K562 (cell line): Measurements from ENCODE around the gene BBS1. TPM values are rescaled to one million over a fixed set of nuclear protein-coding genes. Genes with fewer than 3 reads are reported as not detected.

ENCODE experiments used
- ATAC-seq: fragments of 200-7000 bp; cut with Tn5 transposase; 3 replicates; pipeline ENCODE4 v1.9.1; 2020; ENCODE audit warnings: moderate library complexity
- Bru-seq: library from RNA; stranded (reverse); fragments of 400-500 nt; gene quantifications from one replicate; lab custom pipeline; 2021; lab: Mats Ljungman, UMichigan
- BruChase-seq, 2 experiments: library from RNA; stranded (reverse); fragments of 400-500 nt; gene quantifications; one replicate each; lab custom pipeline; 2021; lab: Mats Ljungman, UMichigan
- BruUV-seq: library from RNA; stranded (reverse); fragments of 400-500 nt; replicated peaks from 2 replicates; lab custom pipeline; 2021; lab: Mats Ljungman, UMichigan
- CTCF ChIA-PET: fragments of 300-600 bp; formaldehyde crosslinking; extraction: SDS; loops from one replicate; lab custom pipeline; 2021; ENCODE audit warnings: low intra/inter-chr PET ratio; lab: Yijun Ruan, JAX
- POLR2A ChIA-PET: fragments of 300-600, 350-650 bp; sonication (Branson Sonifier 250); formaldehyde crosslinking; extraction: SDS; loops from one replicate; lab custom pipeline; 2021; ENCODE audit warnings: antibody characterized with exemption, inconsistent platforms; lab: Yijun Ruan, JAX
- DNase-seq, 4 experiments: peaks; one replicate each; pipeline versions ENCODE4 v3.0.0 to v3.0.0-alpha.2; 2011 to 2018; ENCODE audit warnings: low spot score in 3 of 4, mixed read lengths in 3 of 4; ENCODE audit errors: extremely low read depth in 1 of 4
- FAIRE-seq: peaks from 2 replicates; lab custom pipeline; 2011; peaks lifted over from hg19 to GRCh38; lab: Jason Lieb, UNC
- H2AFZ ChIP-seq: 2 replicates; pipeline ENCODE4 v1.6.0; 2011; ENCODE audit warnings: low read depth, low read length, control low read depth, inconsistent platforms
- H3K27ac ChIP-seq: fragments of 200-600 bp; 3 replicates; pipeline ENCODE4 v1.8.0; 2011; ENCODE audit warnings: low read depth, mild to moderate bottlenecking, control low read depth, inconsistent platforms, low read length, moderate library complexity, mixed read lengths; ENCODE audit errors: extremely low read depth
- H3K27me3 ChIP-seq, 2 experiments: fragments of 300-600 bp in 1 of 2; 2 replicates in 1 of 2; 3 replicates in 1 of 2; pipeline versions ENCODE4 v1.6.0 to v1.8.0; 2011; ENCODE audit warnings: inconsistent platforms in 2 of 2, low read length in 2 of 2, mild to moderate bottlenecking in 1 of 2, mixed read lengths in 1 of 2, moderate library complexity in 1 of 2; ENCODE audit not compliant: control insufficient read depth in 2 of 2, insufficient read depth in 2 of 2
- H3K36me3 ChIP-seq: fragments of 300-600 bp; 3 replicates; pipeline ENCODE4 v1.8.0; 2011; ENCODE audit warnings: mild to moderate bottlenecking, low read length, inconsistent platforms; ENCODE audit not compliant: control insufficient read depth, insufficient read depth
- H3K4me1 ChIP-seq, 2 experiments: fragments of 200-600 bp in 1 of 2; replicated peaks in 1 of 2; 2 replicates in 1 of 2; 3 replicates in 1 of 2; pipeline versions ENCODE4 v1.5.1 to v1.8.0; 2011; ENCODE audit warnings: inconsistent platforms in 2 of 2, low read length in 2 of 2, mild to moderate bottlenecking in 1 of 2, mixed read lengths in 1 of 2, moderate library complexity in 1 of 2; ENCODE audit not compliant: control insufficient read depth in 2 of 2, insufficient read depth in 2 of 2
- H3K4me2 ChIP-seq: 2 replicates; pipeline ENCODE4 v1.6.1; 2011; ENCODE audit warnings: low read length, control low read depth, inconsistent platforms, mixed read lengths; ENCODE audit not compliant: insufficient read depth
- H3K4me3 ChIP-seq: fragments of 200-600 bp; sonication (generic), shearing (Covaris generic); 2 replicates; pipeline ENCODE4 v1.5.1; 2016; ENCODE audit warnings: control low read depth, inconsistent platforms
- H3K79me2 ChIP-seq: fragments of 200-600 bp; 3 replicates; pipeline ENCODE4 v1.8.0; 2011; ENCODE audit warnings: low read length, inconsistent platforms; ENCODE audit not compliant: control insufficient read depth, insufficient read depth
- H3K9ac ChIP-seq, 2 experiments: 2 replicates each; pipeline versions ENCODE4 v1.6.0 to v1.6.1; 2011; ENCODE audit warnings: low read depth in 2 of 2, low read length in 2 of 2, control low read depth in 1 of 2, inconsistent platforms in 1 of 2, mild to moderate bottlenecking in 1 of 2, mixed read lengths in 1 of 2; ENCODE audit not compliant: insufficient read depth in 1 of 2
- H3K9me1 ChIP-seq: one replicate; pipeline ENCODE4 v1.6.0; 2011; ENCODE audit warnings: inconsistent platforms, mild to moderate bottlenecking, low read length, moderate library complexity; ENCODE audit not compliant: control insufficient read depth, insufficient read depth
- H3K9me3 ChIP-seq: replicated peaks from 2 replicates; pipeline ENCODE4 v1.5.1; 2011; ENCODE audit warnings: low read depth, low read length, inconsistent platforms; ENCODE audit not compliant: control insufficient read depth, insufficient read depth
- H4K20me1 ChIP-seq: replicated peaks from 2 replicates; pipeline ENCODE4 v1.6.1; 2011; ENCODE audit warnings: low read length, inconsistent platforms, mixed read lengths; ENCODE audit not compliant: control insufficient read depth, insufficient read depth
- BRCA1 ChIP-seq, 2 experiments: fragments of 450-650 bp in 1 of 2; sonication (generic) in 1 of 2; formaldehyde crosslinking in 1 of 2; IDR thresholded peaks; 2 replicates each; pipeline versions ENCODE4 v1.5.0 to v1.6.1; 2017 to 2020; ENCODE audit warnings: mild to moderate bottlenecking in 1 of 2, missing genetic modification reagents in 1 of 2
- CBX3 ChIP-seq, 2 experiments: IDR thresholded peaks; 1 replicate in 1 of 2; 2 replicates in 1 of 2; pipeline ENCODE4 v1.6.1; 2012; ENCODE audit warnings: inconsistent platforms in 2 of 2, low read length in 2 of 2, borderline replicate concordance in 1 of 2, control low read depth in 1 of 2
- EGR1 ChIP-seq: fragments of 450-650 bp; conservative IDR thresholded peaks from 2 replicates; pipeline ENCODE4 v1.6.1; 2017; ENCODE audit warnings: mild to moderate bottlenecking
- EP400 ChIP-seq: fragments of 450-650 bp; IDR thresholded peaks from 2 replicates; pipeline ENCODE4 v1.6.1; 2017; ENCODE audit warnings: antibody characterized with exemption, mild to moderate bottlenecking, moderate library complexity
- GTF2A2 ChIP-seq: IDR thresholded peaks from 2 replicates; pipeline ENCODE4 v1.6.1; 2016; ENCODE audit warnings: mild to moderate bottlenecking, missing genetic modification characterization, missing compliant biosample characterization
- KLF1 ChIP-seq: fragments of 450-650 bp; IDR thresholded peaks from 2 replicates; pipeline ENCODE4 v1.6.1; 2016; ENCODE audit warnings: missing genetic modification characterization, missing compliant biosample characterization
- KLF6 ChIP-seq: fragments of 250-450 bp; sonication (Bioruptor Pico); IDR thresholded peaks from 2 replicates; pipeline ENCODE4 v1.4.0; 2020; ENCODE audit warnings: mild to moderate bottlenecking, moderate library complexity, borderline replicate concordance
- NFATC3 ChIP-seq: fragments of 450-650 bp; IDR thresholded peaks from 2 replicates; pipeline ENCODE4 v1.6.1; 2017; ENCODE audit warnings: mild to moderate bottlenecking
- PML ChIP-seq: IDR thresholded peaks from 2 replicates; pipeline ENCODE4 v1.6.1; 2012; ENCODE audit warnings: low read length, inconsistent platforms
- RBFOX2 ChIP-seq: fragments of 200-400 bp; formaldehyde crosslinking; IDR thresholded peaks from 2 replicates; pipeline ENCODE4 v1.6.1; 2017; ENCODE audit warnings: low read depth, mild to moderate bottlenecking, low read length, moderate library complexity
- SOX6 ChIP-seq: fragments of 450-650 bp; IDR thresholded peaks from 2 replicates; pipeline ENCODE4 v1.6.1; 2014; ENCODE audit warnings: mild to moderate bottlenecking
- STAT5A ChIP-seq: IDR thresholded peaks from 2 replicates; pipeline ENCODE4 v1.6.1; 2012; ENCODE audit warnings: low read length, inconsistent platforms, borderline replicate concordance
- ZFP91 ChIP-seq: sonication (generic); formaldehyde crosslinking; IDR thresholded peaks from 2 replicates; pipeline ENCODE4 v1.8.0; 2022; ENCODE audit warnings: mild to moderate bottlenecking, missing genetic modification reagents
- WGBS: fragments of 100-300 bp; shearing (Covaris generic); methylation state at CpG from one replicate; pipeline ENCODE4 v1.1.6; 2016; ENCODE audit warnings: low coverage, mixed read lengths; ENCODE audit not compliant: insufficient coverage; ENCODE audit errors: missing lambda C conversion rate; 5-methylcytosine and 5-hydroxymethylcytosine counted together
- in situ Hi-C: fragments of 300-500 bp; cut with MboI; formaldehyde crosslinking; loops from 4 replicates; pipeline ENCODE4 v1.15.0; 2018; ENCODE audit warnings: inconsistent platforms, mixed read lengths
- intact Hi-C: fragments of 100-400 bp; cut with micrococcal nuclease; formaldehyde crosslinking; loops from 2 replicates; pipeline ENCODE4 v1.14.2; 2022
- long read RNA-seq, 3 experiments: library from polyadenylated mRNA in 2 of 3; library from RNA in 1 of 3; unstranded in 2 of 3; stranded (forward) in 1 of 3; transcript quantifications; one replicate each; pipeline ENCODE4 v2.0.0, GENCODE V29; 2019 to 2022
- polyA minus RNA-seq, 3 experiments: library from RNA; depleted of rRNA, polyadenylated mRNA; stranded (reverse); fragments of >200 nt; gene quantifications; 2 replicates each; pipeline ENCODE4 v1.2.3, GENCODE V29; 2011
- polyA plus RNA-seq, 8 experiments: library from polyadenylated mRNA; depleted of rRNA in 4 of 8; stranded (reverse) in 5 of 8; unstranded in 3 of 8; fragments of >200 nt; fragmentation: Nextera tagmentation in 2 of 8; fragmentation: Illumina TruSeq in 1 of 8; extraction: Ambion mirVana in 2 of 8; extraction: Trizol in 1 of 8; gene quantifications; 2 replicates each; pipeline versions ENCODE4 v1.2.1 to v1.2.3, GENCODE V29; 2011 to 2014; ENCODE audit warnings: inconsistent platforms in 1 of 8, missing spikeins in 1 of 8
- total RNA-seq, 7 experiments: library from RNA; depleted of rRNA in 6 of 7; stranded (reverse); fragments of >200 nt in 6 of 7; fragmentation: Illumina TruSeq in 2 of 7; extraction: Trizol in 2 of 7; gene quantifications; 2 replicates each; pipeline versions ENCODE4 v1.2.1 to v1.2.3, GENCODE V29; 2011 to 2021; ENCODE audit warnings: low replicate concordance in 1 of 7
- TF ChIP-seq, protein P1 (sequence below), 2 experiments: fragments of 450-650 bp in 1 of 2; sonication (generic) in 1 of 2; formaldehyde crosslinking; conservative IDR thresholded peaks; 2 replicates each; pipeline versions ENCODE4 v1.4.0 to v1.8.1; 2020 to 2022; ENCODE audit warnings: mild to moderate bottlenecking in 1 of 2, missing genetic modification reagents in 1 of 2

BBS1 gene
- 86.7 and 157 TPM in 2 replicates for total RNA-seq (2011; cell fraction: chromatin; rRNA removed; ENCODE audit: low replicate concordance)
- 79.0 and 82.0 TPM in 2 replicates for total RNA-seq (2011; cell fraction: nucleolus; rRNA removed)
- total RNA-seq (2011; cell fraction: nucleoplasm; rRNA removed): 71.9 and 81.3 TPM in 2 replicates
- 12.0 and 14.6 TPM in 2 replicates for total RNA-seq (2014; rRNA removed)
- total RNA-seq (2014; rRNA removed; fragmentation: Illumina TruSeq; extraction: Trizol): 8.3 and 9.0 TPM in 2 replicates
- 9.6 and 10.9 TPM in 2 replicates for total RNA-seq (2015; rRNA removed; fragmentation: Illumina TruSeq; extraction: Trizol)
- 12.5 and 15.2 TPM in 2 replicates for total RNA-seq (2021)
- 12.1 and 18.8 TPM in 2 replicates for polyA plus RNA-seq (2011; rRNA removed)
- polyA plus RNA-seq (2011; cell fraction: cytosol; rRNA removed): 12.9 and 13.3 TPM in 2 replicates
- polyA plus RNA-seq (2011; cell fraction: nucleus; rRNA removed): 49.5 and 74.6 TPM in 2 replicates
- polyA plus RNA-seq (2012): 9.3 and 22.4 TPM in 2 replicates
- 12.3 and 12.7 TPM in 2 replicates for polyA plus RNA-seq (2014; fragmentation: Illumina TruSeq; extraction: Trizol)
- polyA plus RNA-seq (2014; fragmentation: Nextera tagmentation; extraction: Ambion mirVana): 10 to 100 TPM; 11.1 to 11.3 TPM
- polyA plus RNA-seq (2014; rRNA removed): 11.4 and 19.8 TPM in 2 replicates
- 15.0 and 17.2 TPM in 2 replicates for polyA minus RNA-seq (2011; rRNA and poly(A)+ RNA removed)
- 8.0 and 16.0 TPM in 2 replicates for polyA minus RNA-seq (2011; cell fraction: cytosol; rRNA and poly(A)+ RNA removed)
- 32.0 and 34.5 TPM in 2 replicates for polyA minus RNA-seq (2011; cell fraction: nucleus; rRNA and poly(A)+ RNA removed)
- Bru-seq, nascent RNA: percentile 57 among the genes with signal in this experiment
- percentile 54 among the genes with signal in this experiment for BruChase-seq, experiment 1, labeled RNA remaining after a 2-hour chase
- BruChase-seq, experiment 2, labeled RNA remaining after a 6-hour chase: percentile 61 among the genes with signal in this experiment
- long read RNA-seq, experiment 1, partial matches to known transcripts: 15 of 19 reads
- long read RNA-seq, experiment 1, other reads (novel, unspliced or antisense): 3 of 19 reads
- long read RNA-seq, experiment 2, partial matches to known transcripts: 2 of 3 reads
- long read RNA-seq, experiment 2, other reads (novel, unspliced or antisense): 0 of 3 reads
- long read RNA-seq, experiment 3, partial matches to known transcripts: 2 of 2 reads
- long read RNA-seq, experiment 3, other reads (novel, unspliced or antisense): 0 of 2 reads

DNA sequence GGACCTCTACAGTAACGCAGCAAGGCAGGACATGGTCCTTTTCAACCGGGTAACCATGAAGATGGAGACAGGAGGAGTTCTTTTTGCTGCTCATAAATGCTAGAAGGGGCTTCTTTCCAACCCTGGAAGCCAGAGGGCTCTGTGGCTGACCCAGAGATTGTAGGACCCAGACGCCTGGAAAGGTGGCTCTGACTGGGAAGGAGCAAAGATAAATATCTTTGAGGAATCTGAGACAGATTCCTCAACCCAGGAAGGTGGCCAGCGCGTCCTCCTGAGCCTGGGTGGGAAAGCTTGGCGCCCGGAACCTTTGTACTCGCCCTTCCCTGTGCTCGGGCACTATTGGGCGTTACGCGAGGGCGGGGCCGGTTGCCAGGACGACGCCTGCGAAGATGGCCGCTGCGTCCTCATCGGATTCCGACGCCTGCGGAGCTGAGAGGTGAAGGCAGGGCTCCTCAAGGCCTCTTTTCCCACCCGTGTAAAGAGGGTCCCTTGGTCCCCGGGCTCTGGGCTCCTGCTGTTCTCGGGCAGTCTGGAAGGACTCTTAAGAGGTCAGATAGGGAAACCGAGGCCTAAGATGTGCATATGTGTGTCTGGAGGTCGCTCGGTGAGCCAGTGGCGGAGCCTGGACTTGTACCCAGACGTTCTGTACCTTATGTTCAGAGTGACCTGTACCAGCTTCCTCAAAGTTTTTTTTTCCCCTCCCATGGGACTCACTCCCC lies at the start of gene BBS1:
Gene BBS1, plus strand, starts transcription at position 365 of the 719 bp plus-strand sequence. Its CDS starts 25 bp downstream, at position 390.
- Histone ChIP-seq H3K9ac (peak within 1 kb of the TSS; percentile 66 to 88), H2AFZ (peak within 1 kb of the TSS; percentile 99), H3K79me2 (peaks cover 9% of the 10 kb centered on the region), H3K27me3 (no peaks in the 10 kb centered on the region), H3K9me3 (no peaks in the 10 kb centered on the region), H3K4me3 (peak within 1 kb of the TSS; percentile 70), H3K9me1 (peaks cover 2% of the 10 kb centered on the region), H3K36me3 (peaks cover 4% of the 10 kb centered on the region; the same call in 1 of the 3 replicates), H4K20me1 (no peaks in the 10 kb centered on the region), H3K4me1 (peaks cover 3 to 9% of the 10 kb centered on the region in 2 experiments; a peak in 4 of 5 replicates), H3K27ac (peak within 1 kb of the TSS; percentile 77), H3K4me2 (peak within 1 kb of the TSS; percentile 93)
- DNase-seq: peak; percentile 88 to 91 (median 90)
- ATAC-seq: peak; percentile 100
- BruUV-seq: no TSS peak
- ChIA-PET POLR2A (interaction anchor here (0.6 to 2.2 kb wide), 5 partner anchors 24 to 371 kb away, joined by 3 to 10 read pairs (median 3); partner anchors contain the start of gene DPP3), CTCF (interaction anchor here (0.8 kb wide), 1 partner anchor 102 kb away, joined by 3 read pairs; no protein-coding TSS in a partner anchor)
- in situ Hi-C loops: no loop called here
- intact Hi-C loops: no loop called here
- peak; percentile 77 for FAIRE-seq
- WGBS: 1% methylated on average over 31 of the region's 31 CpGs
- TF ChIP-seq CBX3 (IDR thresholded peaks at IDR 0.05; ENCODE audit: borderline replicate concordance in 1 of 2, low read length in 2 of 2) (peak in 1 of 2 experiments; percentile 60; a peak in 1 of 3 replicates), KLF1 (tag) (peak; percentile 73; the same call in 1 of the 2 replicates), GTF2A2 (tag) (0 out of 2 replicates have a peak, but pooled peaks have one; percentile 47), ZFP91 (CRISPR knock-in tag) (0 out of 2 replicates have a peak, but pooled peaks have one; percentile 18), NFATC3 (no peak), PML (peak; percentile 54), SOX6 (peak; percentile 66; the same call in 1 of the 2 replicates), KLF6 (CRISPR knock-in tag) (0 out of 2 replicates have a peak, but pooled peaks have one; percentile 11), RBFOX2 (peak; percentile 80), EP400 (peak; percentile 52), BRCA1 (IDR thresholded peaks at IDR 0.05) (no peak), BRCA1 (CRISPR knock-in tag; IDR thresholded peaks at IDR 0.05) (no peak), STAT5A (no peak; the same call in 1 of the 2 replicates), EGR1 (0 out of 2 replicates have a peak, but pooled peaks have one; percentile 11)
- TF ChIP-seq, protein P1, sequence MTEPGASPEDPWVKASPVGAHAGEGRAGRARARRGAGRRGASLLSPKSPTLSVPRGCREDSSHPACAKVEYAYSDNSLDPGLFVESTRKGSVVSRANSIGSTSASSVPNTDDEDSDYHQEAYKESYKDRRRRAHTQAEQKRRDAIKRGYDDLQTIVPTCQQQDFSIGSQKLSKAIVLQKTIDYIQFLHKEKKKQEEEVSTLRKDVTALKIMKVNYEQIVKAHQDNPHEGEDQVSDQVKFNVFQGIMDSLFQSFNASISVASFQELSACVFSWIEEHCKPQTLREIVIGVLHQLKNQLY (CRISPR knock-in tag; conservative IDR thresholded peaks at IDR 0.05): 0 out of 4 replicates have a peak, but pooled peaks of 1 of the 2 experiments have one; percentile 7
